OCI-LY3 (cell line): ENCODE data around the gene SIAH2.

Experiments used
- CTCF ChIP-seq: fragments of 200-600, 300-600 bp; sonication (generic); IDR thresholded peaks from 2 replicates; pipeline ENCODE4 v1.5.1; 2014; ENCODE audit warnings: antibody characterized with exemption, low read length, low read depth
- EZH2phosphoT487 ChIP-seq: fragments of 200-600 bp; shearing (Covaris generic); IDR thresholded peaks from 2 replicates; pipeline ENCODE4 v1.6.1; 2018; ENCODE audit warnings: antibody characterized with exemption, mixed run types, low read depth

GRCh38 chr3:150800722-150801121 lies 37.8 kb upstream of the SIAH2 start:
- TF ChIP-seq CTCF = no peak
- TF ChIP-seq EZH2phosphoT487 = no peak
